ENCODE results near the gene CNN2. TPM values are rescaled to one million over a fixed set of nuclear protein-coding genes. Genes with fewer than 3 reads are reported as not detected.

Gene CNN2
- total and polyA plus RNA-seq, 9 of the 15 experiments (the other 6 are each of a cell fraction or from before 2014, with no cell fraction given): 12.1 to 174 (median 52.7) TPM

- TF ChIP-seq CREB3L1 (IDR thresholded peaks at IDR 0.05; ENCODE audit: borderline replicate concordance, low read depth) (peak; percentile 99), NR2F6 (CRISPR knock-in tag; IDR thresholded peaks at IDR 0.05) (peak; percentile 97), HDAC1 (IDR thresholded peaks at IDR 0.05) (peak in 1 of 2 experiments; percentile 80; a peak in 2 of 4 replicates), RBFOX2 (IDR thresholded peaks at IDR 0.05; ENCODE audit: low read depth, low read length) (peak; percentile 78), SAFB2 (IDR thresholded peaks at IDR 0.05; ENCODE audit: borderline replicate concordance, low read depth, low read length, severe bottlenecking) (no peak), ARID4B (CRISPR knock-in tag; IDR thresholded peaks at IDR 0.05) (peak; percentile 72), ZNF431 (CRISPR knock-in tag; IDR thresholded peaks at IDR 0.05) (no peak), RHOXF2B (CRISPR knock-in tag; conservative IDR thresholded peaks at IDR 0.05) (no peak), E2F3 (CRISPR knock-in tag; IDR thresholded peaks at IDR 0.05) (no peak), PML (IDR thresholded peaks at IDR 0.05; ENCODE audit: low read length) (no peak), ZKSCAN8 (CRISPR knock-in tag; IDR thresholded peaks at IDR 0.05) (peak; percentile 93), ZBTB7A (IDR thresholded peaks at IDR 0.05; ENCODE audit: borderline replicate concordance, control insufficient read depth, low read depth, low read length) (peak; percentile 85), DMBX1 (CRISPR knock-in tag; IDR thresholded peaks at IDR 0.05; ENCODE audit: borderline replicate concordance) (peak; percentile 89), ZNF263 (CRISPR knock-in tag; IDR thresholded peaks at IDR 0.05; ENCODE audit: borderline replicate concordance) (peak; percentile 65), RFX1 (IDR thresholded peaks at IDR 0.05) (no peak), CHD1 (IDR thresholded peaks at IDR 0.05; ENCODE audit: low read length) (peak; percentile 39), ELF2 (CRISPR knock-in tag; IDR thresholded peaks at IDR 0.05) (no peak), VEZF1 (CRISPR knock-in tag; IDR thresholded peaks at IDR 0.05) (peak; percentile 79), HCFC1 (IDR thresholded peaks at IDR 0.05; ENCODE audit: low read depth, low read length) (no peak; the same call in 1 of the 2 replicates), CHD2 (IDR thresholded peaks at IDR 0.05; ENCODE audit: low read depth, low read length) (peak; percentile 75; the same call in 1 of the 2 replicates)
These were observed 46.0 kb upstream of the CNN2 start (continued) for GRCh38 chr19:980133-980998.
